Smooth muscle cell (in vitro differentiated cells): ENCODE data around the gene N4BP3. TPM values are rescaled to one million over a fixed set of nuclear protein-coding genes. Genes with fewer than 3 reads are reported as not detected.

Source experiments
- DNase-seq: peaks from one replicate; lab custom pipeline; 2025; ENCODE audit not compliant: unreplicated experiment; lab: John Stamatoyannopoulos, UW
- H2AFZ ChIP-seq: fragments of 200-600 bp; sonication (generic); 2 replicates; pipeline ENCODE4 v1.6.0; 2016; ENCODE audit warnings: antibody characterized with exemption, low read depth, mild to moderate bottlenecking
- H3F3A ChIP-seq: fragments of 200-600 bp; sonication (generic); 2 replicates; pipeline ENCODE4 v1.6.0; 2017; ENCODE audit warnings: antibody characterized with exemption, low read depth
- H3K27ac ChIP-seq: fragments of 200-600 bp; sonication (generic); 2 replicates; pipeline ENCODE4 v1.5.1; 2016; ENCODE audit warnings: low read depth, mild to moderate bottlenecking
- H3K27me3 ChIP-seq: fragments of 200-600 bp; sonication (generic); 2 replicates; pipeline ENCODE4 v1.6.1; 2016; ENCODE audit warnings: low read depth, mild to moderate bottlenecking
- H3K36me3 ChIP-seq: fragments of 200-600 bp; sonication (generic); 2 replicates; pipeline ENCODE4 v1.5.1; 2016; ENCODE audit warnings: low read depth
- H3K4me1 ChIP-seq: fragments of 200-600 bp; sonication (generic); 2 replicates; pipeline ENCODE4 v1.5.1; 2016; ENCODE audit warnings: low read depth
- H3K4me2 ChIP-seq: fragments of 200-600 bp; sonication (generic); 2 replicates; pipeline ENCODE4 v1.6.0; 2016; ENCODE audit warnings: mild to moderate bottlenecking
- H3K4me3 ChIP-seq: fragments of 200-600 bp; sonication (generic); 2 replicates; pipeline ENCODE4 v1.5.1; 2016; ENCODE audit warnings: mild to moderate bottlenecking
- H3K79me2 ChIP-seq: fragments of 200-600 bp; sonication (generic); 2 replicates; pipeline ENCODE4 v1.6.0; 2016; ENCODE audit warnings: low read depth, mild to moderate bottlenecking
- H3K9ac ChIP-seq: fragments of 200-600 bp; sonication (generic); 2 replicates; pipeline ENCODE4 v1.6.0; 2016; ENCODE audit warnings: low read depth
- H3K9me3 ChIP-seq: fragments of 200-600 bp; sonication (generic); replicated peaks from 2 replicates; pipeline ENCODE4 v1.5.1; 2016; ENCODE audit warnings: low read depth
- H4K20me1 ChIP-seq: fragments of 200-600 bp; sonication (generic); 2 replicates; pipeline ENCODE4 v1.6.0; 2016; ENCODE audit warnings: low read depth
- whole genome bisulfite sequencing: methylation state at CpG from one replicate; pipeline ENCODE4 v1.1.7; 2016; ENCODE audit warnings: low lambda C conversion rate; 5-methylcytosine and 5-hydroxymethylcytosine counted together
- polyA plus RNA-seq: library from polyadenylated mRNA; unstranded; fragments of >200 nt; fragmentation: Nextera tagmentation; extraction: Ambion mirVana; gene quantifications from 2 replicates; pipeline ENCODE4 v1.2.1, GENCODE V29; 2016
- total RNA-seq: library from RNA; depleted of rRNA; stranded (reverse); fragments of >200 nt; gene quantifications from 2 replicates; pipeline ENCODE4 v1.2.3, GENCODE V29; 2014
- TF ChIP-seq, protein P1 (sequence below): fragments of 200-600 bp; sonication (generic); IDR thresholded peaks from 2 replicates; pipeline ENCODE4 v1.5.1; 2017; ENCODE audit warnings: borderline replicate concordance, mild to moderate bottlenecking, antibody characterized with exemption; ENCODE audit not compliant: insufficient read depth, poor library complexity, severe bottlenecking

Gene N4BP3
- total and polyA plus RNA-seq, 2 experiments from 2014 or later: 0.39 to 1.3 TPM

DNA sequence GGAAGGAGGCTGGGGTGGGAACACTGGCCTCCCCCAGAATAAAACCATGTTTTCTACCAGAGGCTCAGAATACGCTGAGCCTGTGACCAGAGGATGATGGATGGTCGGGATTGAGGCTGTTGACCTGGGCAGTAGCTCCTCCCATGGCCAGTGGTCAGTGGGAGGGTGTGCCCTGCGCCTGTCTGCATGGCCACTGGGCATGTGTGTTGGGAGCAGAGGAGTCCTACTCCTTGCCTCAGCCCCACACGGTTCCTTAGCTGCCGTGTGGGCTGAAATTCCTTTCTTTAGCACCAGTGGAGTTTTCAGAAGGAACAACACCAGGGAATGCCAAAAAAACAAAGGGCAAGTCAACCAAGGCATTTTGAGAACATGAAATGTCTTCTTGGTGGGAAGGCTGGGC is 9.0 kb downstream of the N4BP3 start:
- no peak for DNase-seq
- H3K27ac ChIP-seq: no peak overlapping the region
- peaks cover 7% of the 10 kb centered on the region for H3K4me1 ChIP-seq
- H4K20me1 ChIP-seq: no peaks in the 10 kb centered on the region
- H3K9ac ChIP-seq: no peak overlapping the region
- H2AFZ ChIP-seq: no peak overlapping the region
- no peaks in the 10 kb centered on the region for H3K9me3 ChIP-seq
- no peaks in the 10 kb centered on the region for H3K27me3 ChIP-seq
- no peak overlapping the region for H3K4me2 ChIP-seq
- no peak overlapping the region for H3K4me3 ChIP-seq
- no peaks in the 10 kb centered on the region for H3K36me3 ChIP-seq
- WGBS: 92% methylated on average over 5 of the region's 5 CpGs
- TF ChIP-seq, protein P1, sequence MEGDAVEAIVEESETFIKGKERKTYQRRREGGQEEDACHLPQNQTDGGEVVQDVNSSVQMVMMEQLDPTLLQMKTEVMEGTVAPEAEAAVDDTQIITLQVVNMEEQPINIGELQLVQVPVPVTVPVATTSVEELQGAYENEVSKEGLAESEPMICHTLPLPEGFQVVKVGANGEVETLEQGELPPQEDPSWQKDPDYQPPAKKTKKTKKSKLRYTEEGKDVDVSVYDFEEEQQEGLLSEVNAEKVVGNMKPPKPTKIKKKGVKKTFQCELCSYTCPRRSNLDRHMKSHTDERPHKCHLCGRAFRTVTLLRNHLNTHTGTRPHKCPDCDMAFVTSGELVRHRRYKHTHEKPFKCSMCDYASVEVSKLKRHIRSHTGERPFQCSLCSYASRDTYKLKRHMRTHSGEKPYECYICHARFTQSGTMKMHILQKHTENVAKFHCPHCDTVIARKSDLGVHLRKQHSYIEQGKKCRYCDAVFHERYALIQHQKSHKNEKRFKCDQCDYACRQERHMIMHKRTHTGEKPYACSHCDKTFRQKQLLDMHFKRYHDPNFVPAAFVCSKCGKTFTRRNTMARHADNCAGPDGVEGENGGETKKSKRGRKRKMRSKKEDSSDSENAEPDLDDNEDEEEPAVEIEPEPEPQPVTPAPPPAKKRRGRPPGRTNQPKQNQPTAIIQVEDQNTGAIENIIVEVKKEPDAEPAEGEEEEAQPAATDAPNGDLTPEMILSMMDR: no peak
- H3F3A ChIP-seq: no peaks in the 10 kb centered on the region
- no peaks in the 10 kb centered on the region for H3K79me2 ChIP-seq

DNA sequence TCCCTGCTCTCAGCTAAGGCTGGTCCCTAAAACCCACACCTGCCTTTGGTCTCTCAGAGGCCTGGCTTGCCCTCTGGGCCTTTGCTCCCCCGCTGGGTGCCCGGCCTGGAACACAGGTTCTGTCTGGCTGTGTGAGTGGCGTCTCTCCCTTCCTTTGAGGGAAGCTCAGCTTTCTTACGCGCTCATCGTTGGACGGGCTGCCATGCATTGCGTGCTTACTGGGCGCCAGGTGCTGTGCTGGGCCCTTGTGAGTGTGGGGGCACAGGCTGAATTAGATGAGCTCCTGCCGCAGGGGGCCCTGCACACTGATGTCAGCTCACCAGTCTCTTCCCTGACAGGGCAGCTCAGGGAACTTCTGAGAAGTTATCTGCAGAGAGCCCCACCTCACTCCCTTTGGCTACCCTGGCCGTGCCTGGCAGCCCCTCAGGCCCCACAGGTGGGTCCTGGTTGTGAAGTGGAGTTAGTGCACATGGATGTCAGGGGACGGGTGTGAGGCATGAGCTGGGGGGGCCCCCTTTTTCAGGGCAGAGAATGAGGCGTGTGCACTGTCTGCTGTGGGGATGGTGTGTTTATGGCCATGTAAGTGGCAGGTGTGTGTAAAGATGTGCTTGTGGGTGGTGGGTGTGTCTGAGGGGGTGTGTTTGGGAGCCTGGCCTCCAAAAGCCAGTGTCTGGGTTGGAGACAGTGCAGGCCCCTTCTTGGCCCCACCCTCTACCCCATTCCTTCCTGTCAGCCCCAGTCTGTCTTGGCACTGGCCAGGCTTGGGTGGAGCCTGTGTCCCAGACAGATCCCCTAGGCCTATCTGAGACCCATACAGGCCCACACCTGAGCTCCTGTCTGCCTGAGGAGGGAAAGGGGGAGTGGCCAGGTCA is 10.0 kb downstream of the N4BP3 start:
- Histone ChIP-seq H3K4me3 (no peak overlapping the region), H3K27ac (peak overlapping the region; percentile 28), H3F3A (no peaks in the 10 kb centered on the region), H3K4me2 (no peak overlapping the region), H3K9ac (no peak overlapping the region), H4K20me1 (no peaks in the 10 kb centered on the region), H3K9me3 (no peaks in the 10 kb centered on the region), H3K27me3 (no peaks in the 10 kb centered on the region), H3K79me2 (no peaks in the 10 kb centered on the region), H3K4me1 (peaks cover 7% of the 10 kb centered on the region), H3K36me3 (no peaks in the 10 kb centered on the region), H2AFZ (no peak overlapping the region)
- TF ChIP-seq, protein P1: no peak
- DNase-seq: no peak
- 92% methylated on average over 13 of the region's 13 CpGs for WGBS

DNA sequence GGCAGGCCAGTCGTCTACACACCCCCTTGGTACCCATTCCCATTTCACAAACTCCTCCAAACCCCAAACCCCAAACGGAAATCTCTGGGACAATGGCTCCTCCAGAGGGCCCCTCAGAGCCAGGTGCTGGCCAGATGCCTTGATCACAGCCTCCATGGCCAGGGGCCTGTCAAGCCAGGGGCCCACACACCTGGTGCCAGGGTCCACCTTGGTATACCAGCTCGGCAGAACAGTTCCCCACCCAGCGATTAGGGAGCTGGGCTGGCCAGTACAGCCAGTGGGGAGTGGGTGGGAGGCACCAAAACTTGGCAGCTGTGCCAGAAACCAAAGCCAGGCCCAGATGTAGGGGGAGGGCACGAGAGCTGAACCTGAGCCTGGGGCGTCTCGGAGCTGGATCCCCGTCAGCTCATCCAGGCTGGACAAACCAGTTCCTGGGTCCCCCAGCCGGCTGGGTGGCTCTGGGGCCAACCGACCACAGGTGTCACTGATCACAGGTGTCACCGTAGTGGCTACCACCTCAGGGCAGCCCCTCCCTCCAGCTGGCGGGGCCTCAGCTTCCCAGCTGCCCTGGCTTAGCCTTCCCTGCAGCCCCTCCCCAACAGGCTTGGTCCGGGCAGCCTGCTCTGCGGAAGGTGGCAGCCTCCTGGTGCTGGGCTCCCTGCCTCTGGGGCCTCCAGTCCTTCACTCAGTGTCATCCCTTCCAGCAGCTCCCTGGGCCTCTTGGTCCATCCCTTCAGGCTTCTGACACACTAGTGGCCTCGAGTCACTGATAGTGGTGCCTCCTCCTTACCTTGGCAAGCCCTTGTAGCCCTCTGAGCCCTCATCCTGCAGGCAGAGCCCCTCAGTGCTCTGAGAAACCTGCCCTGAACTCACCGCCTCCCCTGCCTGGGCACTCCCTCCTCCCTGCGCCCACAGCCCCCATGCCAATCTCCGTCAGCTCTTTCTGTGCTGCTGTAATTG is 10.9 kb downstream of the N4BP3 start:
- WGBS: 83% methylated on average over 18 of the region's 18 CpGs
- Histone ChIP-seq H3K79me2 (no peaks in the 10 kb centered on the region), H3F3A (no peaks in the 10 kb centered on the region), H3K4me3 (no peak overlapping the region), H3K9me3 (no peaks in the 10 kb centered on the region), H3K36me3 (no peaks in the 10 kb centered on the region), H3K9ac (no peak overlapping the region), H3K27ac (peak overlapping the region; percentile 28), H4K20me1 (no peaks in the 10 kb centered on the region), H3K27me3 (no peaks in the 10 kb centered on the region), H3K4me2 (no peak overlapping the region), H2AFZ (no peak overlapping the region), H3K4me1 (peaks cover 7% of the 10 kb centered on the region)
- TF ChIP-seq, protein P1: no peak
- no peak for DNase-seq
